GM23248 (cell line): Measurements from ENCODE around the gene LGR5. TPM values are rescaled to one million over a fixed set of nuclear protein-coding genes. Genes with fewer than 3 reads are reported as not detected.

Experiments used
- DNase-seq: peaks from one replicate; pipeline ENCODE4 v3.0.0-alpha.2; 2015
- H2AFZ ChIP-seq: fragments of 200-600 bp; sonication (generic); 2 replicates; pipeline ENCODE4 v1.6.1; 2016; ENCODE audit warnings: antibody characterized with exemption
- H3F3A ChIP-seq: fragments of 200-600 bp; sonication (generic); 2 replicates; pipeline ENCODE4 v1.6.1; 2016; ENCODE audit warnings: mild to moderate bottlenecking, antibody characterized with exemption, mixed run types; ENCODE audit not compliant: insufficient read depth
- H3K27ac ChIP-seq: fragments of 200-600 bp; sonication (generic); 2 replicates; pipeline ENCODE4 v1.5.1; 2016; ENCODE audit warnings: mild to moderate bottlenecking
- H3K27me3 ChIP-seq: fragments of 200-600 bp; sonication (generic); replicated peaks from 2 replicates; pipeline ENCODE4 v1.6.1; 2016; ENCODE audit warnings: mild to moderate bottlenecking; ENCODE audit not compliant: insufficient read depth
- H3K36me3 ChIP-seq: fragments of 200-600 bp; sonication (generic); 2 replicates; pipeline ENCODE4 v1.6.1; 2016; ENCODE audit warnings: low read depth, mild to moderate bottlenecking
- H3K4me1 ChIP-seq: fragments of 200-600 bp; sonication (generic); 2 replicates; pipeline ENCODE4 v1.6.1; 2016; ENCODE audit warnings: mild to moderate bottlenecking; ENCODE audit not compliant: insufficient read depth
- H3K4me2 ChIP-seq: fragments of 200-600 bp; sonication (generic); one replicate; pipeline ENCODE4 v1.6.1; 2016; ENCODE audit warnings: mild to moderate bottlenecking; ENCODE audit not compliant: unreplicated experiment
- H3K4me3 ChIP-seq: fragments of 200-600 bp; sonication (generic); 2 replicates; pipeline ENCODE4 v1.5.1; 2016; ENCODE audit warnings: mild to moderate bottlenecking
- H3K79me2 ChIP-seq: fragments of 200-600 bp; sonication (generic); 2 replicates; pipeline ENCODE4 v1.6.1; 2016; ENCODE audit warnings: mild to moderate bottlenecking; ENCODE audit not compliant: insufficient read depth
- H3K9ac ChIP-seq: fragments of 200-600 bp; sonication (generic); 2 replicates; pipeline ENCODE4 v1.6.1; 2016; ENCODE audit warnings: mild to moderate bottlenecking
- H3K9me2 ChIP-seq: fragments of 200-600 bp; sonication (generic); 2 replicates; pipeline ENCODE4 v1.6.1; 2016; ENCODE audit warnings: mixed run types, mild to moderate bottlenecking, moderate library complexity; ENCODE audit not compliant: insufficient read depth
- H3K9me3 ChIP-seq: fragments of 200-600 bp; sonication (generic); one replicate; pipeline ENCODE4 v1.6.1; 2017; ENCODE audit warnings: low read depth
- H4K20me1 ChIP-seq: fragments of 200-600 bp; sonication (generic); 2 replicates; pipeline ENCODE4 v1.6.0; 2016; ENCODE audit not compliant: insufficient read depth
- EZH2 ChIP-seq: fragments of 200-600 bp; sonication (generic); IDR thresholded peaks from 2 replicates; pipeline ENCODE4 v1.6.1; 2018; ENCODE audit warnings: antibody characterized with exemption, mild to moderate bottlenecking; ENCODE audit not compliant: insufficient read depth, poor library complexity, severe bottlenecking
- EZH2phosphoT487 ChIP-seq: fragments of 200-600 bp; sonication (generic); IDR thresholded peaks from 2 replicates; pipeline ENCODE4 v1.6.1; 2018; ENCODE audit warnings: antibody characterized with exemption, moderate library complexity, mild to moderate bottlenecking, low read depth; ENCODE audit not compliant: insufficient read depth
- WGBS, 2 experiments: methylation state at CpG; one replicate each; pipeline ENCODE4 v1.1.6; 2015 to 2017; ENCODE audit warnings: low lambda C conversion rate in 2 of 2, low coverage in 1 of 2; ENCODE audit errors: missing lambda C conversion rate in 2 of 2; 5-methylcytosine and 5-hydroxymethylcytosine counted together
- in situ Hi-C: fragments of 300-500 bp; cut with MboI; formaldehyde crosslinking; loops from 2 replicates; pipeline ENCODE4 v1.15.0; 2020
- polyA plus RNA-seq: library from polyadenylated mRNA; unstranded; fragments of >200 nt; fragmentation: Nextera tagmentation; extraction: Ambion mirVana; gene quantifications from 2 replicates; pipeline ENCODE4 v1.2.1, GENCODE V29; 2016
- total RNA-seq: library from RNA; depleted of rRNA; stranded (reverse); fragments of >200 nt; shearing (Covaris generic); gene quantifications from 2 replicates; pipeline ENCODE4 v1.2.3, GENCODE V29; 2014

The LGR5 gene
- total and polyA plus RNA-seq, 2 experiments from 2014 or later = not detected

DNA sequence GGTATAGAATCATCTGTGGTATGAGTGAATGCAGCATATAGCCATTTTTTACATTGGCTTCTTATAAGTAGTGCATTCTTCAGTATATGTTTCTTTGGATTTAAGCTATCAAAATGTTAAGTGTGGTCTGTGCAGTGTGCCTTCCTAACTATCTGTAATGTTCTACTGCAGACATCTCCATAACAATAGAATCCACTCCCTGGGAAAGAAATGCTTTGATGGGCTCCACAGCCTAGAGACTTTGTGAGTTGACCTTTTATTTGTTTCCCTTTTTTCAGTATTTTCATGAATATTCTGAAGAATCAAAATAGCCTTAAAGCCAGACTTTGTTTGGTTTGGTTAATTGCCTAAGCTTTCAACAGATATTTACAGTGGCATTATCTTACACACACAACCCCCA lies 116.8 kb downstream of the LGR5 start:
- Histone ChIP-seq H3K27ac (peak overlapping the region; percentile 12; the same call in 1 of the 2 replicates), H3K4me1 (peaks cover 22% of the 10 kb centered on the region), H3K9me3 (no peaks in the 10 kb centered on the region), H3K4me2 (no peak overlapping the region), H3F3A (peaks cover 37% of the 10 kb centered on the region), H3K9ac (no peak overlapping the region), H2AFZ (no peak overlapping the region), H3K36me3 (no peaks in the 10 kb centered on the region), H3K79me2 (no peaks in the 10 kb centered on the region), H3K9me2 (no peaks in the 10 kb centered on the region), H3K4me3 (no peak overlapping the region), H3K27me3 (no peaks in the 10 kb centered on the region), H4K20me1 (no peaks in the 10 kb centered on the region)
- TF ChIP-seq EZH2phosphoT487 (no peak), EZH2 (no peak)
- DNase-seq = no peak
- in situ Hi-C loops = no loop called here

DNA sequence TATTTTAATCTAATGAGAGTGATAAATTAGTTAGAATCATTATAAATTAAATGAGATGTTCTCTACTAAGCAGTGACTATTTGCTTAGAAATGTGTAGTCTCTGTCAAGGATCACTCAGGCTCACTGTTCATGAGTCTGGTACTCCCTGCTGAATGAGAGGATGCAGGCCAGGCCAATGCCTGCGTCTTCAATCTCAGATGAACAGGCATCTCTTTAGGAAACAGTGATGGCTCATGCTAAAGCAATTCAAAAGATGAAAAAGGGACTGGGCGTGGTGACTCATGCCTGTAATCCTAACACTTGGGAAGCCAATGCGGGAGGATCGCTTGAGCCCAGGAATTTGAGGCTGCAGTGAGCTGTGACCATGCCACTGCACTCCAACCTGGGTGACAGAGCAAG lies 117.3 kb downstream of the LGR5 start:
- no peak overlapping the region for H3K4me2 ChIP-seq
- no peaks in the 10 kb centered on the region for H3K9me3 ChIP-seq
- no peaks in the 10 kb centered on the region for H3K79me2 ChIP-seq
- peaks cover 37% of the 10 kb centered on the region for H3F3A ChIP-seq
- 0 to 2% methylated on average over 4 of the region's 4 CpGs for WGBS, 2 experiments
- peak overlapping the region; percentile 12; the same call in 1 of the 2 replicates for H3K27ac ChIP-seq
- in situ Hi-C loops = no loop called here
- H3K27me3 ChIP-seq = no peaks in the 10 kb centered on the region
- no peak overlapping the region for H2AFZ ChIP-seq
- no peak overlapping the region for H3K4me3 ChIP-seq
- TF ChIP-seq EZH2 = no peak
- TF ChIP-seq EZH2phosphoT487 = no peak
- peak; percentile 93 for DNase-seq
- peaks cover 22% of the 10 kb centered on the region for H3K4me1 ChIP-seq
- no peaks in the 10 kb centered on the region for H4K20me1 ChIP-seq
- H3K36me3 ChIP-seq = no peaks in the 10 kb centered on the region
- no peak overlapping the region for H3K9ac ChIP-seq
- no peaks in the 10 kb centered on the region for H3K9me2 ChIP-seq

DNA sequence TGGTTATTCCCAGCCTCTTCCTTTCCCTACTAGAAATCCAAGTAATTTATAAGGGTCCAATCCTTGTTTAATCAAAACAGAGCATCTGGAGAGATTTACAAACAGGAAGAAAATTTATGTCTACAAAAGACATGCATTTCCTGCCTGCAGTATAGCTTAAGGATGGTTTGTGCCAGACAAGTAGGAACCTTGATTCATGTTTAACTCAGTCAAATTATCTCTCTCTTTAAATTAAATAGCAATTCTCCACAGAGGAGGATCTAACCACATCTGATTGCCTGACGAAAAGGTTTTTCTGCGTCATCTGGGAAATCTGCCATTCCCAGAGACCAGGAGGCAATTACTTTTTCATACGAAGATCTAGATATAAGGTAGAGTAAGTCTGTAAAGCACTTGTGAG lies 118.8 kb downstream of the LGR5 start:
- Histone ChIP-seq H3K9me2 (no peaks in the 10 kb centered on the region), H3K79me2 (no peaks in the 10 kb centered on the region), H3K27me3 (no peaks in the 10 kb centered on the region), H3F3A (peaks cover 37% of the 10 kb centered on the region), H4K20me1 (no peaks in the 10 kb centered on the region), H3K36me3 (no peaks in the 10 kb centered on the region), H3K4me2 (no peak overlapping the region), H3K9me3 (no peaks in the 10 kb centered on the region), H3K27ac (no peak overlapping the region), H3K4me1 (peaks cover 22% of the 10 kb centered on the region), H3K4me3 (no peak overlapping the region), H3K9ac (no peak overlapping the region), H2AFZ (no peak overlapping the region)
- in situ Hi-C loops = no loop called here
- DNase-seq = peak; percentile 48
- TF ChIP-seq EZH2phosphoT487 = no peak
- TF ChIP-seq EZH2 = no peak
- 31 to 41% methylated on average over 3 of the region's 3 CpGs for WGBS, 2 experiments

DNA sequence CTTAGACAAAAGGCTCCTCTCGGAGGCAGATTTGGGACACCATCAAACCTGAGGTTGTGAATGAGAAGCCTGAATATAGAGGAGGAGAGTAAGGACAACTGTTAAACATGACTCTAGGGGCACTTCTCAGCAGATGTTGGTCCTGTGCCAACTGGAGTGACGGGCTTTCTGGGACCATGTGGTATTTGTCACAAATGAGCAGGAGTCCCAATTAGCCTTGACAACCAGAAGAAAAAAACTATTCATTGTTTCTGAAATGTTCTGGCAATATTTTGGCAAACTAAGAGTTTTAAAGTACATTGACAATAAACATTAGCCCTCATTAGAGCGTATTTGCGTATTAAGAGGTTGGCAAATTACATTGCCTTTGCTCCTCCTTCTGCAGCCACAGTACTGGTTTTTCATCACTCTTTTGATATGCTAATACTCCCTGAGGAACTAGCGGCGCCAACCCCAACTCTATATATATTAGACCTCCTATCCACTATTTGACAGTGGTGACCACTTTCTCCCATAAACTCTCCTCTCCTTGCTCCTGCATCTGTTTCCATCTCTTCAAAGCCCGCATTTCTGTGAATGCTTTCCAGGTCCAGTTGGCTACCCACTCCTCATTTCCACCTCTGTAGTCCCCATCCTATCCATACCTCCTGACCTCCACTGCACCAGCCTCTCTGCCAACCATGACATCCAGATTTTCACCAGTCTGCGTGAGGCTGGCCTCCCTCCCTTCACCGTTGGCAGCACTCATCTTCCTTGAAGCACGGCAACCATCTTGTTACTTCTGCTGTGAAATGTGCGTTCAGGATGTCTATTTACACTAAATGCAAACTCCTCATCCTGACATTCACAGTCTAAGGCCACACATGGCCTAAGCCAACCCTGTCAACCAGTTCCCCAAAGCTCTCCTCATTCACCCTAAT lies 123.3 kb downstream of the LGR5 start:
- Histone ChIP-seq H2AFZ (no peak overlapping the region), H3K36me3 (no peaks in the 10 kb centered on the region)
- WGBS, 2 experiments = 78 to 80% methylated on average over 11 of the region's 11 CpGs

More for the DNA sequence above, 123.3 kb downstream of the LGR5 start:
- Histone ChIP-seq H3K27ac (no peak overlapping the region), H3K9me3 (no peaks in the 10 kb centered on the region), H3K9ac (no peak overlapping the region), H3K4me2 (no peak overlapping the region), H3K27me3 (no peaks in the 10 kb centered on the region), H3K9me2 (no peaks in the 10 kb centered on the region), H4K20me1 (no peaks in the 10 kb centered on the region), H3F3A (peaks cover 12% of the 10 kb centered on the region; the same call in 1 of the 2 replicates), H3K4me1 (peaks cover 15% of the 10 kb centered on the region), H3K4me3 (no peak overlapping the region), H3K79me2 (no peaks in the 10 kb centered on the region)
- DNase-seq = no peak
- TF ChIP-seq EZH2phosphoT487 = no peak
- no peak for TF ChIP-seq EZH2
- in situ Hi-C loops = no loop called here
